ENCODE results near the gene LGR4. TPM values are rescaled to one million over a fixed set of nuclear protein-coding genes. Genes with fewer than 3 reads are reported as not detected.

LGR4 gene
- total and polyA plus RNA-seq, 11 donors, result 7.4 to 39.1 (median 28.3) TPM

DNA sequence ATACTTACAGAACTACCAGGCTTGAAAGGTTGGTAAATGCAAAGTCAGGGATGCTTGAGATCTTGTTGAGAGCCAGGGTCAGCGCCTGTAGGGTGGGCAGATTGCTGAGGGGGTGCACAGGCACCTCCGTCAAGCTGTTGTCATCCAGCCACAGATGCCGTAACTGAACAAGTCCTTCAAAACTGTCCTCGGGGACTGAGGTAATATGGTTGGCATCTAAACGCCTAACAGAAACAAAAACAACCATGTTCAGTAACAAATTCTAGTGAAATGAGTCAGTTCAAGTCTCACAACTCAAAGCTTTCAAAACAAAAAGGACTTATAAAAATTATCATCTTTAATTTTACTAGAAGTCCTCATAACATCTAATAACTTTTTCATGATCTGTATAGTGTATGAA lies 87.3 kb downstream of the LGR4 start:
- H3K9me3 ChIP-seq, result no peaks in the 10 kb centered on the region
- no peaks in the 10 kb centered on the region for H3K27me3 ChIP-seq
- intact Hi-C loops (cut with DNase I), result loop anchor here in 2 of 10 donors (5.0 to 10.0 kb wide), 2 partner anchors 82 to 90 kb away; partner anchors contain the start of gene LGR4 (in 1 of the 2)
- 40 to 57% (median 52%) methylated on average over 5 of the region's 5 CpGs for WGBS, 4 donors
- H3K4me1 ChIP-seq, result peaks cover 0 to 20% (median 0%) of the 10 kb centered on the region in 12 donors
- ATAC-seq (peak in 3 of 4 donors; percentile 43 to 84 (median 72)), DNase-seq (peak in 2 of 5 donors; percentile 35 to 58)
- H3K4me3 ChIP-seq, result peak overlapping the region in 1 of 12 donors; percentile 7
- TF ChIP-seq, protein P1, sequence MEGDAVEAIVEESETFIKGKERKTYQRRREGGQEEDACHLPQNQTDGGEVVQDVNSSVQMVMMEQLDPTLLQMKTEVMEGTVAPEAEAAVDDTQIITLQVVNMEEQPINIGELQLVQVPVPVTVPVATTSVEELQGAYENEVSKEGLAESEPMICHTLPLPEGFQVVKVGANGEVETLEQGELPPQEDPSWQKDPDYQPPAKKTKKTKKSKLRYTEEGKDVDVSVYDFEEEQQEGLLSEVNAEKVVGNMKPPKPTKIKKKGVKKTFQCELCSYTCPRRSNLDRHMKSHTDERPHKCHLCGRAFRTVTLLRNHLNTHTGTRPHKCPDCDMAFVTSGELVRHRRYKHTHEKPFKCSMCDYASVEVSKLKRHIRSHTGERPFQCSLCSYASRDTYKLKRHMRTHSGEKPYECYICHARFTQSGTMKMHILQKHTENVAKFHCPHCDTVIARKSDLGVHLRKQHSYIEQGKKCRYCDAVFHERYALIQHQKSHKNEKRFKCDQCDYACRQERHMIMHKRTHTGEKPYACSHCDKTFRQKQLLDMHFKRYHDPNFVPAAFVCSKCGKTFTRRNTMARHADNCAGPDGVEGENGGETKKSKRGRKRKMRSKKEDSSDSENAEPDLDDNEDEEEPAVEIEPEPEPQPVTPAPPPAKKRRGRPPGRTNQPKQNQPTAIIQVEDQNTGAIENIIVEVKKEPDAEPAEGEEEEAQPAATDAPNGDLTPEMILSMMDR (IDR thresholded peaks at IDR 0.05), result no peak
- no peak for TF ChIP-seq POLR2A (IDR thresholded peaks at IDR 0.05)
- H3K27ac ChIP-seq, result peak overlapping the region in 3 of 12 donors; percentile 3 to 40 (median 9)
- H3K36me3 ChIP-seq, result peaks cover 0 to 42% (median 4%) of the 10 kb centered on the region in 9 donors

DNA sequence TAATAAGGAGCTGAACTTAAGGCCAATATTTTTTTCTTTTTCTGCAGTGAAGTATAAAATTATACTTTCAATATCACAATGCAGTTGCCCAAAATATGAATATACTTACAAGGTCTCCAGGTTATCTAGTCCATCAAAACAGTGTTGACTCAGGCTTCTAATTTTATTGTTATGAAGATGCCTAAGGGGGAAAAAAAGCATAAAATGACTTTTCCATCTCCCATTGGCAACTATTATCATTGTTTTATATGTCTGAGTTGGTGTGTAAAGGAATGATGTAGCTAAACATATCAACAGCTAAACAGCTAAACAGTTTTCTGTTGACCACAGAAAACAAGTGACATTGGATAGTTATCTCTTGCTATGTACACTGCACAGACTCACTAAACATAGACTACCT lies 88.4 kb downstream of the LGR4 start:
- H3K36me3 ChIP-seq, result peaks cover 0 to 52% (median 11%) of the 10 kb centered on the region in 9 donors
- peaks cover 0 to 20% (median 0%) of the 10 kb centered on the region in 12 donors for H3K4me1 ChIP-seq
- intact Hi-C loops (cut with DNase I), result loop anchor here in 1 of 10 donors (10.0 kb wide), 1 partner anchor 91 kb away; the partner anchor contains the start of gene LGR4
- H3K9me3 ChIP-seq, result no peaks in the 10 kb centered on the region
- no peak for ATAC-seq
- DNase-seq, result no peak
- no peak overlapping the region for H3K4me3 ChIP-seq
- H3K27me3 ChIP-seq, result no peaks in the 10 kb centered on the region
- H3K27ac ChIP-seq, result no peak overlapping the region
- no peak for TF ChIP-seq POLR2A (IDR thresholded peaks at IDR 0.05)
- TF ChIP-seq, protein P1 (IDR thresholded peaks at IDR 0.05), result no peak

- Histone ChIP-seq H3K9me3 (no peaks in the 10 kb centered on the region), H3K36me3 (peaks cover 0 to 58% (median 11%) of the 10 kb centered on the region in 9 donors), H3K27ac (no peak overlapping the region), H3K4me3 (no peak overlapping the region), H3K27me3 (no peaks in the 10 kb centered on the region), H3K4me1 (peaks cover 0 to 20% (median 0%) of the 10 kb centered on the region in 12 donors)
- ATAC-seq, result no peak
- 70 to 79% (median 76%) methylated on average over 1 of the region's 1 CpG for WGBS, 4 donors
- intact Hi-C loops (cut with DNase I), result loop anchor here in 1 of 10 donors (10.0 kb wide), 1 partner anchor 91 kb away; the partner anchor contains the start of gene LGR4
- no peak for DNase-seq
- TF ChIP-seq, protein P1 (IDR thresholded peaks at IDR 0.05), result no peak
- no peak for TF ChIP-seq POLR2A (IDR thresholded peaks at IDR 0.05)
Measured at GRCh38 chr11:27383645-27384044, 88.9 kb downstream of the LGR4 start.

- H3K27me3 ChIP-seq, result no peaks in the 10 kb centered on the region
- H3K36me3 ChIP-seq, result peaks cover 0 to 79% (median 11%) of the 10 kb centered on the region in 9 donors
- H3K9me3 ChIP-seq, result no peaks in the 10 kb centered on the region
- H3K27ac ChIP-seq, result no peak overlapping the region
- ATAC-seq (no peak), DNase-seq (no peak)
- H3K4me3 ChIP-seq, result no peak overlapping the region
- intact Hi-C loops (cut with DNase I), result loop anchor here in 1 of 10 donors (10.0 kb wide), 1 partner anchor 94 kb away; the partner anchor contains the start of gene LGR4
- TF ChIP-seq, protein P1 (IDR thresholded peaks at IDR 0.05), result no peak
- no peak for TF ChIP-seq POLR2A (IDR thresholded peaks at IDR 0.05)
- 78 to 95% (median 93%) methylated on average over 5 of the region's 5 CpGs for WGBS, 4 donors
- peaks cover 0 to 19% (median 0%) of the 10 kb centered on the region in 12 donors for H3K4me1 ChIP-seq
Measured at GRCh38 chr11:27381238-27381666, 91.3 kb downstream of the LGR4 start.

Measured in heart left ventricle (tissue), 16 donors.